ENCODE data around the gene LHFPL2. TPM values are rescaled to one million over a fixed set of nuclear protein-coding genes. Genes with fewer than 3 reads are reported as not detected.

The LHFPL2 gene
- total RNA-seq, 4 donors from 2014 or later = 10.3 to 11.6 (median 10.8) TPM

- no peak for DNase-seq (ENCODE audit: low spot score in 2 of 2)
- Histone ChIP-seq H3K9me3 (no peaks in the 10 kb centered on the region), H3K27me3 (no peaks in the 10 kb centered on the region), H3K27ac (no peak overlapping the region), H3K4me3 (no peak overlapping the region), H3K4me1 (peaks cover 28% of the 10 kb centered on the region), H3K36me3 (no peaks in the 10 kb centered on the region)
- no peak for TF ChIP-seq EP300 (IDR thresholded peaks at IDR 0.05)
- TF ChIP-seq POLR2A (IDR thresholded peaks at IDR 0.05) = no peak
- TF ChIP-seq POLR2AphosphoS5 (IDR thresholded peaks at IDR 0.05) = no peak
- TF ChIP-seq CTCF (IDR thresholded peaks at IDR 0.05) = no peak
- WGBS = 87% methylated on average over 5 of the region's 5 CpGs
Observed at GRCh38 chr5:78570646-78571045, 77.9 kb downstream of the LHFPL2 start.

- Histone ChIP-seq H3K27ac (no peak overlapping the region), H3K4me1 (peaks cover 25% of the 10 kb centered on the region), H3K4me3 (no peak overlapping the region), H3K36me3 (no peaks in the 10 kb centered on the region), H3K27me3 (no peaks in the 10 kb centered on the region), H3K9me3 (no peaks in the 10 kb centered on the region)
- 37% methylated on average over 10 of the region's 10 CpGs for WGBS
- TF ChIP-seq EP300 (IDR thresholded peaks at IDR 0.05) = no peak
- TF ChIP-seq POLR2AphosphoS5 (IDR thresholded peaks at IDR 0.05) = no peak
- TF ChIP-seq POLR2A (IDR thresholded peaks at IDR 0.05) = no peak
- no peak for DNase-seq (ENCODE audit: low spot score in 2 of 2)
Observed at GRCh38 chr5:78569441-78569840, 79.1 kb downstream of the LHFPL2 start.

GRCh38 chr5:78568676-78569075, 79.9 kb downstream of the LHFPL2 start:
- H3K4me3 ChIP-seq = no peak overlapping the region
- no peak for DNase-seq (ENCODE audit: low spot score in 2 of 2)
- peak overlapping the region; percentile 28 for H3K27ac ChIP-seq

GRCh38 chr5:78568212-78568611, 80.4 kb downstream of the LHFPL2 start:
- DNase-seq (ENCODE audit: low spot score in 2 of 2) = no peak
- Histone ChIP-seq H3K27ac (no peak overlapping the region), H3K9me3 (no peaks in the 10 kb centered on the region), H3K4me1 (peaks cover 25% of the 10 kb centered on the region), H3K4me3 (no peak overlapping the region), H3K36me3 (no peaks in the 10 kb centered on the region), H3K27me3 (no peaks in the 10 kb centered on the region)
- 47% methylated on average over 5 of the region's 5 CpGs for WGBS
- TF ChIP-seq CTCF (IDR thresholded peaks at IDR 0.05) = no peak
- no peak for TF ChIP-seq POLR2A (IDR thresholded peaks at IDR 0.05)
- TF ChIP-seq EP300 (IDR thresholded peaks at IDR 0.05) = no peak
- no peak for TF ChIP-seq POLR2AphosphoS5 (IDR thresholded peaks at IDR 0.05)

More at GRCh38 chr5:78568676-78569075, 79.9 kb downstream of the LHFPL2 start:
- H3K27me3 ChIP-seq = no peaks in the 10 kb centered on the region
- H3K36me3 ChIP-seq = no peaks in the 10 kb centered on the region
- no peaks in the 10 kb centered on the region for H3K9me3 ChIP-seq
- peaks cover 25% of the 10 kb centered on the region for H3K4me1 ChIP-seq
- TF ChIP-seq POLR2A (IDR thresholded peaks at IDR 0.05) (no peak), EP300 (IDR thresholded peaks at IDR 0.05) (no peak), CTCF (IDR thresholded peaks at IDR 0.05) (no peak), POLR2AphosphoS5 (IDR thresholded peaks at IDR 0.05) (no peak)
- WGBS = 80% methylated on average over 3 of the region's 3 CpGs

- H3K36me3 ChIP-seq = no peaks in the 10 kb centered on the region
- H3K27me3 ChIP-seq = no peaks in the 10 kb centered on the region
- WGBS = 66% methylated on average over 3 of the region's 3 CpGs
- H3K27ac ChIP-seq = peak overlapping the region; percentile 80
- no peaks in the 10 kb centered on the region for H3K9me3 ChIP-seq
- no peak overlapping the region for H3K4me3 ChIP-seq
- TF ChIP-seq CTCF (IDR thresholded peaks at IDR 0.05) = no peak
- TF ChIP-seq EP300 (IDR thresholded peaks at IDR 0.05) = no peak
- no peak for TF ChIP-seq POLR2A (IDR thresholded peaks at IDR 0.05)
- TF ChIP-seq POLR2AphosphoS5 (IDR thresholded peaks at IDR 0.05) = no peak
- DNase-seq (ENCODE audit: low spot score in 2 of 2) = no peak
- H3K4me1 ChIP-seq = peaks cover 25% of the 10 kb centered on the region
Observed at GRCh38 chr5:78567617-78568016, 81.0 kb downstream of the LHFPL2 start.

All from suprapubic skin (tissue), 4 donors.